ENCODE data around the gene GPR150.

Gene GPR150

DNA sequence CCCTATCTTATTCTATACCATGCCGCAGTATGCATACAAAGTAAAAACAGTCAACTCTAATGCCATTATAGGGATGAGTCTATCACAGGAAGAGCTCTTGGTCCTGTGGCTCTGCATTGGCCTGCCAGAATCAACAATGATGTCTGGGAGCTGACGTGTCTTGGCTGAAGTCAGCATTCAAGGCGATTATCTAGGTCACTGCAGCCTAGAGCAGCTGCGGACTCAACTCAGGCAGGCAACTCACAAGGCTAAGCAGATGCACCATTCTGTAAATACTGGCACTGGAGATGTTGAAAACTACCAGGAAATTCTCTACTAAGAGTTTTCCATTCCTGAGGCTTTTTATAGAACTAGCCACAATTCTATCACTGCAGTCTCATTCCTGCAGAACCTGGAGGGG, 49.7 kb downstream of the GPR150 start:
- peak; percentile 93 for DNase-seq (ENCODE audit: low read depth)
- H3K4me3 ChIP-seq (replicated peaks; ENCODE audit: low read depth, low read length): no peak overlapping the region
- TF ChIP-seq, protein P1, sequence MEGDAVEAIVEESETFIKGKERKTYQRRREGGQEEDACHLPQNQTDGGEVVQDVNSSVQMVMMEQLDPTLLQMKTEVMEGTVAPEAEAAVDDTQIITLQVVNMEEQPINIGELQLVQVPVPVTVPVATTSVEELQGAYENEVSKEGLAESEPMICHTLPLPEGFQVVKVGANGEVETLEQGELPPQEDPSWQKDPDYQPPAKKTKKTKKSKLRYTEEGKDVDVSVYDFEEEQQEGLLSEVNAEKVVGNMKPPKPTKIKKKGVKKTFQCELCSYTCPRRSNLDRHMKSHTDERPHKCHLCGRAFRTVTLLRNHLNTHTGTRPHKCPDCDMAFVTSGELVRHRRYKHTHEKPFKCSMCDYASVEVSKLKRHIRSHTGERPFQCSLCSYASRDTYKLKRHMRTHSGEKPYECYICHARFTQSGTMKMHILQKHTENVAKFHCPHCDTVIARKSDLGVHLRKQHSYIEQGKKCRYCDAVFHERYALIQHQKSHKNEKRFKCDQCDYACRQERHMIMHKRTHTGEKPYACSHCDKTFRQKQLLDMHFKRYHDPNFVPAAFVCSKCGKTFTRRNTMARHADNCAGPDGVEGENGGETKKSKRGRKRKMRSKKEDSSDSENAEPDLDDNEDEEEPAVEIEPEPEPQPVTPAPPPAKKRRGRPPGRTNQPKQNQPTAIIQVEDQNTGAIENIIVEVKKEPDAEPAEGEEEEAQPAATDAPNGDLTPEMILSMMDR (IDR thresholded peaks at IDR 0.05; ENCODE audit: low read length, missing control alignments): no peak

DNA sequence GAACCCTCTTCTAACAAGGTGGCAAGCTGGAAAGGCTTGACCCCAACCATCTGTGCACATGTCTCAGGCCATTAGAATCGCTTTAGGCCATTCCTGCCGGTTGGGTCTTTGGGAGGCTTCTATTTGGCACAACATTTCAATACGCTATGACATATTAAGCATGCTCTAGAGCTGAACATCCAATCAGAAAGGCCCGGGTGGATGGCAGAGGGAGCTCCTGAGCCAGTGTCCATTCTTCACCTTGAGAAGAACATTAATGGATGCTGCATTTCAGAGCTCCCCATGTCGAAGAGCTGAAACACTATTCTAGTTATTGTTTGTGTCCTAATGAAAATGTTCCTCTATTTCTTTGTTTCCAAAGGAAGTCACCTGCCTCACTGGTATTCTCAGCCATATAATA, 50.1 kb downstream of the GPR150 start:
- no peak overlapping the region for H3K4me3 ChIP-seq (replicated peaks; ENCODE audit: low read depth, low read length)

DNA sequence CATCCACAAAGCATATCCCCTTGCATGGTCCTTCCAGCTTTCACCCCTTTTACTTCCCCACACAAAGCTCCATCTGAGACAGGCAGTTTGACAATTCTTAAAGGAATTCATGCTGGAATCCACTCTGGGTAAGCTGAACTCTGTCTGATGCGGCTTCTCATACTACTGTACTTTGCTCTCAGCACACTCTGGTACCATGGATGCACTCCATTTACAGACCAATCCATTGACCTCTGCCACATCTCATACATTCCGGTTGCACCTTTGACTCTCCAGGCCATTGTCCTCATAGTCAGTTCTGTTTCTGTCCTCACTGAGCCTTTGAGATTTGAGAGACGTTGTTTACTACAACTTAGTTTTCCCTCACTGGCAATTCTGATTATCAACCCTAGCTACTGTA, 50.7 kb downstream of the GPR150 start:
- peak; percentile 3 for DNase-seq (ENCODE audit: low read depth)
- TF ChIP-seq, protein P1 (IDR thresholded peaks at IDR 0.05; ENCODE audit: low read length, missing control alignments): no peak
- H3K4me3 ChIP-seq (replicated peaks; ENCODE audit: low read depth, low read length): no peak overlapping the region

More for the DNA sequence above, 50.1 kb downstream of the GPR150 start:
- TF ChIP-seq, protein P1 (IDR thresholded peaks at IDR 0.05; ENCODE audit: low read length, missing control alignments): no peak
- no peak for DNase-seq (ENCODE audit: low read depth)

All from fibroblast of pulmonary artery (primary cell).